KMS-11 (cell line): ENCODE results near the gene TF.

Experiments
- H2AFZ ChIP-seq: fragments of 200-600 bp; sonication (generic); 2 replicates; pipeline ENCODE4 v1.6.1; 2016; ENCODE audit warnings: antibody characterized with exemption, mixed run types, low read depth
- H3K27ac ChIP-seq: fragments of 200-600 bp; sonication (generic); 2 replicates; pipeline ENCODE4 v1.6.1; 2016; ENCODE audit warnings: mild to moderate bottlenecking, mixed run types
- H3K27me3 ChIP-seq: fragments of 200-600 bp; sonication (generic); 2 replicates; pipeline ENCODE4 v1.6.1; 2017; ENCODE audit warnings: mild to moderate bottlenecking, low read depth, mixed run types, moderate library complexity; ENCODE audit not compliant: insufficient read depth
- H3K36me3 ChIP-seq: fragments of 200-600 bp; sonication (generic); 2 replicates; pipeline ENCODE4 v1.6.1; 2017; ENCODE audit warnings: mild to moderate bottlenecking, mixed run types; ENCODE audit not compliant: insufficient read depth
- H3K4me1 ChIP-seq: fragments of 200-600 bp; sonication (generic); 2 replicates; pipeline ENCODE4 v1.6.1; 2016; ENCODE audit warnings: mild to moderate bottlenecking, low read depth, mixed run types; ENCODE audit not compliant: poor library complexity, severe bottlenecking
- H3K4me2 ChIP-seq: fragments of 200-600 bp; sonication (generic); 2 replicates; pipeline ENCODE4 v1.7.0; 2016; ENCODE audit warnings: mild to moderate bottlenecking, mixed run types
- H3K4me3 ChIP-seq: fragments of 200-600 bp; sonication (generic); IDR thresholded peaks from 2 replicates; pipeline ENCODE4 v1.6.1; 2017; ENCODE audit warnings: low read depth, low read length, mixed read lengths; ENCODE audit not compliant: insufficient read depth
- H3K79me2 ChIP-seq: fragments of 200-600 bp; sonication (generic); 2 replicates; pipeline ENCODE4 v1.6.1; 2016; ENCODE audit warnings: low read depth, mixed run types; ENCODE audit not compliant: insufficient read depth
- H3K9ac ChIP-seq: fragments of 200-600 bp; sonication (generic); 2 replicates; pipeline ENCODE4 v1.6.1; 2016; ENCODE audit warnings: mild to moderate bottlenecking, mixed run types
- H4K20me1 ChIP-seq: fragments of 200-600 bp; sonication (generic); 2 replicates; pipeline ENCODE4 v1.6.1; 2016; ENCODE audit warnings: mild to moderate bottlenecking, mixed run types; ENCODE audit not compliant: insufficient read depth
- CTCF ChIP-seq: fragments of 200-600 bp; sonication (generic); conservative IDR thresholded peaks from 2 replicates; pipeline ENCODE4 v1.6.1; 2017; ENCODE audit warnings: low read depth, mild to moderate bottlenecking, antibody characterized with exemption, low read length, moderate library complexity, mixed read lengths

The TF gene

GRCh38 chr3:133820129-133820528 is 73.9 kb downstream of the TF start:
- TF ChIP-seq CTCF: no peak
- no peak overlapping the region for H3K4me2 ChIP-seq
- H4K20me1 ChIP-seq: no peaks in the 10 kb centered on the region
- H3K36me3 ChIP-seq: peaks cover 18% of the 10 kb centered on the region; the same call in 1 of the 2 replicates
- no peaks in the 10 kb centered on the region for H3K79me2 ChIP-seq
- no peak overlapping the region for H3K9ac ChIP-seq
- H2AFZ ChIP-seq: no peak overlapping the region
- no peak overlapping the region for H3K27ac ChIP-seq
- no peaks in the 10 kb centered on the region for H3K27me3 ChIP-seq
- no peak overlapping the region for H3K4me3 ChIP-seq
- peaks cover 9% of the 10 kb centered on the region for H3K4me1 ChIP-seq

- no peak overlapping the region for H3K27ac ChIP-seq
- H3K4me1 ChIP-seq: peaks cover 9% of the 10 kb centered on the region
- H3K36me3 ChIP-seq: peaks cover 18% of the 10 kb centered on the region; the same call in 1 of the 2 replicates
- H2AFZ ChIP-seq: no peak overlapping the region
- H4K20me1 ChIP-seq: no peaks in the 10 kb centered on the region
- no peaks in the 10 kb centered on the region for H3K27me3 ChIP-seq
- H3K4me3 ChIP-seq: no peak overlapping the region
- TF ChIP-seq CTCF: no peak
- no peaks in the 10 kb centered on the region for H3K79me2 ChIP-seq
- no peak overlapping the region for H3K4me2 ChIP-seq
- H3K9ac ChIP-seq: no peak overlapping the region
Observed at GRCh38 chr3:133820889-133821675, 74.9 kb downstream of the TF start.

GRCh38 chr3:133821767-133822638 is 75.8 kb downstream of the TF start:
- no peaks in the 10 kb centered on the region for H4K20me1 ChIP-seq
- H3K27me3 ChIP-seq: no peaks in the 10 kb centered on the region
- H3K4me1 ChIP-seq: peaks cover 9% of the 10 kb centered on the region
- no peak overlapping the region for H3K27ac ChIP-seq
- no peak overlapping the region for H3K9ac ChIP-seq
- no peaks in the 10 kb centered on the region for H3K79me2 ChIP-seq
- H3K4me2 ChIP-seq: no peak overlapping the region
- no peak overlapping the region for H2AFZ ChIP-seq
- H3K4me3 ChIP-seq: no peak overlapping the region
- TF ChIP-seq CTCF: peak; percentile 79
- peaks cover 18% of the 10 kb centered on the region; the same call in 1 of the 2 replicates for H3K36me3 ChIP-seq

GRCh38 chr3:133824961-133825485 is 78.8 kb downstream of the TF start:
- no peaks in the 10 kb centered on the region for H4K20me1 ChIP-seq
- no peaks in the 10 kb centered on the region for H3K79me2 ChIP-seq
- no peak overlapping the region for H3K4me2 ChIP-seq
- no peaks in the 10 kb centered on the region for H3K27me3 ChIP-seq
- no peak for TF ChIP-seq CTCF
- H3K27ac ChIP-seq: no peak overlapping the region
- H3K4me1 ChIP-seq: no peaks in the 10 kb centered on the region
- H3K4me3 ChIP-seq: no peak overlapping the region
- no peak overlapping the region for H2AFZ ChIP-seq
- H3K9ac ChIP-seq: no peak overlapping the region
- H3K36me3 ChIP-seq: peaks cover 16% of the 10 kb centered on the region; the same call in 1 of the 2 replicates
